Measurements from ENCODE around the gene ZNF579. TPM values are rescaled to one million over a fixed set of nuclear protein-coding genes. Genes with fewer than 3 reads are reported as not detected.

The ZNF579 gene
- total RNA-seq, 2 experiments from 2014 or later = 7.2 TPM

GRCh38 chr19:55540619-55541018 is 40.0 kb downstream of the ZNF579 start:
- no peaks in the 10 kb centered on the region for H3K36me3 Mint-ChIP-seq (ENCODE audit: low read depth)
- no peaks in the 10 kb centered on the region for H3K4me1 Mint-ChIP-seq (ENCODE audit: low read depth)
- no peaks in the 10 kb centered on the region for H3K9me3 Mint-ChIP-seq

GRCh38 chr19:55539090-55539984 is 41.3 kb downstream of the ZNF579 start:
- TF ChIP-seq CTCF (IDR thresholded peaks at IDR 0.05) = no peak
- Mint-ChIP-seq H3K4me3 (no peak overlapping the region), H3K27me3 (no peaks in the 10 kb centered on the region), H3K27ac (no peak overlapping the region), H3K36me3 (ENCODE audit: low read depth) (no peaks in the 10 kb centered on the region), H3K4me1 (ENCODE audit: low read depth) (no peaks in the 10 kb centered on the region), H3K9me3 (no peaks in the 10 kb centered on the region)
- CTCF ChIA-PET = no interaction called here
- intact Hi-C loops (cut with micrococcal nuclease) = no loop called here
- ATAC-seq = no peak
- POLR2A ChIA-PET = no interaction called here
- no peak for DNase-seq

More at GRCh38 chr19:55540619-55541018, 40.0 kb downstream of the ZNF579 start:
- ChIA-PET CTCF (no interaction called here), POLR2A (interaction anchor here (0.7 kb wide), 1 partner anchor 827 kb away, joined by 3 read pairs; no protein-coding TSS in a partner anchor)
- intact Hi-C loops (cut with micrococcal nuclease) = no loop called here
- no peak for TF ChIP-seq CTCF (IDR thresholded peaks at IDR 0.05)
- H3K4me3 Mint-ChIP-seq = no peak overlapping the region
- ATAC-seq (no peak), DNase-seq (no peak)
- peaks cover 1% of the 10 kb centered on the region for H3K27me3 Mint-ChIP-seq
- H3K27ac Mint-ChIP-seq = no peak overlapping the region

GRCh38 chr19:55538132-55538531 is 42.5 kb downstream of the ZNF579 start:
- H3K9me3 Mint-ChIP-seq = no peaks in the 10 kb centered on the region
- CTCF ChIA-PET = no interaction called here
- no peak for TF ChIP-seq CTCF (IDR thresholded peaks at IDR 0.05)
- DNase-seq (no peak), ATAC-seq (no peak)
- POLR2A ChIA-PET = no interaction called here
- H3K4me1 Mint-ChIP-seq (ENCODE audit: low read depth) = no peaks in the 10 kb centered on the region
- no peaks in the 10 kb centered on the region for H3K27me3 Mint-ChIP-seq
- no peak overlapping the region for H3K4me3 Mint-ChIP-seq
- intact Hi-C loops (cut with micrococcal nuclease) = no loop called here
- H3K27ac Mint-ChIP-seq = no peak overlapping the region
- H3K36me3 Mint-ChIP-seq (ENCODE audit: low read depth) = no peaks in the 10 kb centered on the region

- Mint-ChIP-seq H3K4me1 (ENCODE audit: low read depth) (no peaks in the 10 kb centered on the region), H3K27me3 (no peaks in the 10 kb centered on the region), H3K4me3 (no peak overlapping the region), H3K9me3 (no peaks in the 10 kb centered on the region), H3K27ac (no peak overlapping the region), H3K36me3 (ENCODE audit: low read depth) (no peaks in the 10 kb centered on the region)
- intact Hi-C loops (cut with micrococcal nuclease) = no loop called here
- no peak for TF ChIP-seq CTCF (IDR thresholded peaks at IDR 0.05)
- DNase-seq = no peak
- POLR2A ChIA-PET = no interaction called here
- CTCF ChIA-PET = no interaction called here
- no peak for ATAC-seq
Measured at GRCh38 chr19:55537741-55538111, 42.9 kb downstream of the ZNF579 start.

- H3K27me3 Mint-ChIP-seq = no peaks in the 10 kb centered on the region
- H3K9me3 Mint-ChIP-seq = no peaks in the 10 kb centered on the region
- H3K27ac Mint-ChIP-seq = no peak within 1 kb of the TSS
- CTCF ChIA-PET = no interaction called here
- no peaks in the 10 kb centered on the region for H3K36me3 Mint-ChIP-seq (ENCODE audit: low read depth)
- POLR2A ChIA-PET = no interaction called here
- TF ChIP-seq CTCF (IDR thresholded peaks at IDR 0.05) = no peak
- intact Hi-C loops (cut with micrococcal nuclease) = no loop called here
- H3K4me1 Mint-ChIP-seq (ENCODE audit: low read depth) = no peaks in the 10 kb centered on the region
- no peak for DNase-seq
- peak; percentile 30 for ATAC-seq
- H3K4me3 Mint-ChIP-seq = no peak within 1 kb of the TSS
Measured at GRCh38 chr19:55536951-55537740, 43.5 kb downstream of the ZNF579 start, which contains the start of gene SBK2. Gene SBK2, minus strand, starts transcription at chr19:55537133. Its CDS starts 839 bp downstream, at chr19:55536294.

All from activated CD8-positive, alpha-beta T cell treated with anti-CD3 and anti-CD28 coated beads for 36 hours (primary cell).